ENCODE results near the gene GRK5.
"Not testable (repeated sequence)": the region's sequence is repeated elsewhere in the genome, so short reads cannot be mapped to it uniquely, and the experiment has no call there.

GRK5 gene

GRCh38 chr10:119222966-119223386 is 15.6 kb downstream of the GRK5 start:
- DNase-seq: peak; percentile 62 to 65

- DNase-seq: no peak
Observed at GRCh38 chr10:119225083-119225658, 17.8 kb downstream of the GRK5 start.

GRCh38 chr10:119227825-119228224 is 20.5 kb downstream of the GRK5 start:
- DNase-seq: no peak

GRCh38 chr10:119231654-119232053 is 24.3 kb downstream of the GRK5 start:
- DNase-seq: no peak

GRCh38 chr10:119232439-119232838 is 25.1 kb downstream of the GRK5 start:
- DNase-seq: not testable (repeated sequence)

GRCh38 chr10:119233123-119233820 is 25.9 kb downstream of the GRK5 start:
- no peak for DNase-seq

GRCh38 chr10:119233821-119234220 is 26.4 kb downstream of the GRK5 start:
- DNase-seq: peak in 1 of 2 experiments; percentile 9

- DNase-seq: peak in 1 of 2 experiments; percentile 31
Observed at GRCh38 chr10:119235356-119235755, 28.0 kb downstream of the GRK5 start.

GRCh38 chr10:119237722-119238436 is 30.5 kb downstream of the GRK5 start:
- no peak for DNase-seq

- no peak for DNase-seq
Observed at GRCh38 chr10:119238577-119238976, 31.2 kb downstream of the GRK5 start.

- DNase-seq: not testable (repeated sequence)
Observed at GRCh38 chr10:119239015-119239414, 31.6 kb downstream of the GRK5 start.

GRCh38 chr10:119239630-119240029 is 32.3 kb downstream of the GRK5 start:
- not testable (repeated sequence) for DNase-seq

- DNase-seq: no peak
Observed at GRCh38 chr10:119241066-119241465, 33.7 kb downstream of the GRK5 start.

- no peak for DNase-seq
Observed at GRCh38 chr10:119242186-119242585, 34.8 kb downstream of the GRK5 start.

GRCh38 chr10:119243488-119243887 is 36.1 kb downstream of the GRK5 start:
- no peak for DNase-seq

GRCh38 chr10:119243967-119244366 is 36.6 kb downstream of the GRK5 start:
- peak in 1 of 2 experiments; percentile 7 for DNase-seq

GRCh38 chr10:119245272-119245671 is 37.9 kb downstream of the GRK5 start:
- DNase-seq: peak; percentile 57 to 59

- no peak for DNase-seq
Observed at GRCh38 chr10:119246862-119247549, 39.6 kb downstream of the GRK5 start.

GRCh38 chr10:119247550-119247894 is 40.2 kb downstream of the GRK5 start:
- no peak for DNase-seq

GRCh38 chr10:119248184-119248583 is 40.8 kb downstream of the GRK5 start:
- no peak for DNase-seq

GRCh38 chr10:119248681-119249080 is 41.3 kb downstream of the GRK5 start:
- no peak for DNase-seq

GRCh38 chr10:119250641-119251314 is 43.4 kb downstream of the GRK5 start:
- DNase-seq: peak; percentile 22 to 37

GRCh38 chr10:119251315-119251708 is 43.9 kb downstream of the GRK5 start:
- no peak for DNase-seq
